ENCODE measurements around the gene DIAPH1.

Gene DIAPH1

GRCh38 chr5:141484310-141484640 is 134.5 kb downstream of the DIAPH1 start:
- DNase-seq (ENCODE audit: low read depth): no peak

- DNase-seq (ENCODE audit: low read depth): no peak
These were observed 134.9 kb downstream of the DIAPH1 start for GRCh38 chr5:141483902-141484301.

GRCh38 chr5:141479776-141480175 is 139.0 kb downstream of the DIAPH1 start:
- DNase-seq (ENCODE audit: low read depth): no peak

GRCh38 chr5:141478321-141478945 is 140.4 kb downstream of the DIAPH1 start:
- DNase-seq (ENCODE audit: low read depth): no peak

- no peak for DNase-seq (ENCODE audit: low read depth)
These were observed 141.0 kb downstream of the DIAPH1 start for GRCh38 chr5:141477815-141478214.

- no peak for DNase-seq (ENCODE audit: low read depth)
These were observed 141.7 kb downstream of the DIAPH1 start for GRCh38 chr5:141477044-141477575.

GRCh38 chr5:141476132-141476911 is 142.5 kb downstream of the DIAPH1 start:
- peak; percentile 81 for DNase-seq (ENCODE audit: low read depth)

GRCh38 chr5:141475625-141476131 is 143.1 kb downstream of the DIAPH1 start, which contains the start of gene PCDHGC3:
TSS of gene PCDHGC3 (plus strand) at chr5:141475966. CDS start at chr5:141476117, 151 bp downstream.
- DNase-seq (ENCODE audit: low read depth): peak; percentile 97

GRCh38 chr5:141465351-141465750 is 153.4 kb downstream of the DIAPH1 start:
- DNase-seq (ENCODE audit: low read depth): no peak
